Nephron progenitor cell (in vitro differentiated cells): ENCODE data around the gene SLC16A14.

Experiments used
- DNase-seq: peaks from one replicate; pipeline ENCODE4 v3.0.0; 2021
- H3K27ac Mint-ChIP-seq: 2 replicates; pipeline ENCODE4 v1.8.0; 2021; ENCODE audit warnings: mild to moderate bottlenecking, moderate library complexity, mixed read lengths
- H3K27me3 Mint-ChIP-seq: 2 replicates; pipeline ENCODE4 v1.8.0; 2021; ENCODE audit warnings: mild to moderate bottlenecking, low read depth, mixed read lengths; ENCODE audit not compliant: poor library complexity
- H3K36me3 Mint-ChIP-seq: 2 replicates; pipeline ENCODE4 v1.8.0; 2021; ENCODE audit warnings: low read depth, mixed read lengths
- H3K4me1 Mint-ChIP-seq: 2 replicates; pipeline ENCODE4 v1.8.0; 2021; ENCODE audit warnings: mixed read lengths
- H3K4me3 Mint-ChIP-seq: 2 replicates; pipeline ENCODE4 v1.8.0; 2021; ENCODE audit warnings: mild to moderate bottlenecking, moderate library complexity, mixed read lengths
- H3K9me3 Mint-ChIP-seq: 2 replicates; pipeline ENCODE4 v1.8.0; 2021; ENCODE audit warnings: mild to moderate bottlenecking, moderate library complexity, mixed read lengths
- CTCF ChIP-seq: fragments of 200-600 bp; sonication (generic); IDR thresholded peaks from 2 replicates; pipeline ENCODE4 v1.5.0; 2021; ENCODE audit warnings: antibody characterized with exemption

The SLC16A14 gene

GRCh38 chr2:230068016-230068650 lies 591 bp downstream of the SLC16A14 start:
- H3K27ac Mint-ChIP-seq, result no peak overlapping the region
- peaks cover 8% of the 10 kb centered on the region for H3K9me3 Mint-ChIP-seq
- peaks cover 63% of the 10 kb centered on the region for H3K27me3 Mint-ChIP-seq
- TF ChIP-seq CTCF, result no peak
- H3K4me1 Mint-ChIP-seq, result no peaks in the 10 kb centered on the region
- no peaks in the 10 kb centered on the region for H3K36me3 Mint-ChIP-seq
- peak overlapping the region; percentile 95 for H3K4me3 Mint-ChIP-seq
- peak; percentile 73 for DNase-seq

- H3K9me3 Mint-ChIP-seq, result no peaks in the 10 kb centered on the region
- H3K4me3 Mint-ChIP-seq, result no peak overlapping the region
- H3K36me3 Mint-ChIP-seq, result peaks cover 4% of the 10 kb centered on the region
- H3K27ac Mint-ChIP-seq, result no peak overlapping the region
- DNase-seq, result no peak
- TF ChIP-seq CTCF, result no peak
- peaks cover 19% of the 10 kb centered on the region for H3K27me3 Mint-ChIP-seq
- H3K4me1 Mint-ChIP-seq, result no peaks in the 10 kb centered on the region
Measured at GRCh38 chr2:230060672-230061293, 7.9 kb downstream of the SLC16A14 start.

GRCh38 chr2:230053753-230054478 lies 14.8 kb downstream of the SLC16A14 start:
- Mint-ChIP-seq H3K27me3 (no peaks in the 10 kb centered on the region), H3K9me3 (no peaks in the 10 kb centered on the region), H3K36me3 (peaks cover 4% of the 10 kb centered on the region), H3K4me3 (no peak overlapping the region), H3K27ac (no peak overlapping the region), H3K4me1 (no peaks in the 10 kb centered on the region)
- TF ChIP-seq CTCF, result no peak
- no peak for DNase-seq

GRCh38 chr2:230052299-230052698 lies 16.4 kb downstream of the SLC16A14 start:
- H3K27me3 Mint-ChIP-seq, result no peaks in the 10 kb centered on the region
- no peaks in the 10 kb centered on the region for H3K4me1 Mint-ChIP-seq
- DNase-seq, result no peak
- no peak overlapping the region for H3K4me3 Mint-ChIP-seq
- TF ChIP-seq CTCF, result no peak
- no peaks in the 10 kb centered on the region for H3K36me3 Mint-ChIP-seq
- no peak overlapping the region for H3K27ac Mint-ChIP-seq
- H3K9me3 Mint-ChIP-seq, result no peaks in the 10 kb centered on the region

GRCh38 chr2:230050136-230050535 lies 18.6 kb downstream of the SLC16A14 start:
- peaks cover 8% of the 10 kb centered on the region for H3K27me3 Mint-ChIP-seq
- H3K36me3 Mint-ChIP-seq, result peaks cover 5% of the 10 kb centered on the region
- no peak overlapping the region for H3K27ac Mint-ChIP-seq
- no peaks in the 10 kb centered on the region for H3K9me3 Mint-ChIP-seq
- TF ChIP-seq CTCF, result no peak
- no peak for DNase-seq
- no peak overlapping the region for H3K4me3 Mint-ChIP-seq
- no peaks in the 10 kb centered on the region for H3K4me1 Mint-ChIP-seq
